HepG2 (cell line): Measurements from ENCODE around the gene CDYL. TPM values are rescaled to one million over a fixed set of nuclear protein-coding genes. Genes with fewer than 3 reads are reported as not detected.
A peak's percentile ranks its signal among the peaks of the same experiment; 100 is the strongest.

Experiments used
- ATAC-seq: fragments of 200-7000 bp; cut with Tn5 transposase; 3 replicates; pipeline ENCODE4 v1.9.1; 2020; ENCODE audit warnings: mild to moderate bottlenecking, moderate library complexity
- BruUV-seq: library from RNA; stranded (reverse); fragments of 400-500 nt; replicated peaks from 2 replicates; lab custom pipeline; 2021; lab: Mats Ljungman, UMichigan
- CTCF ChIA-PET: fragments of 300-600 bp; formaldehyde crosslinking; extraction: SDS; loops from one replicate; lab custom pipeline; 2021; ENCODE audit warnings: low total read pairs, inconsistent platforms, low intra/inter-chr PET ratio; lab: Yijun Ruan, JAX
- POLR2A ChIA-PET: fragments of 350-600 bp; sonication (Branson Sonifier 250); formaldehyde crosslinking; loops from one replicate; lab custom pipeline; 2020; ENCODE audit warnings: antibody characterized with exemption, inconsistent platforms; lab: Yijun Ruan, JAX
- DNase-seq: peaks from one replicate; pipeline ENCODE4 v3.0.0-alpha.2; 2015; ENCODE audit warnings: low spot score
- FAIRE-seq: peaks from 3 replicates; lab custom pipeline; 2011; peaks lifted over from hg19 to GRCh38; lab: Jason Lieb, UNC
- H2AFZ ChIP-seq: one replicate; pipeline ENCODE4 v1.6.1; 2011; ENCODE audit warnings: low read length, inconsistent platforms
- H3K27ac ChIP-seq: fragments of 300-600 bp; 3 replicates; pipeline ENCODE4 v1.8.0; 2011; ENCODE audit warnings: mixed run types, mild to moderate bottlenecking, mixed read lengths, low read length, inconsistent platforms; ENCODE audit not compliant: insufficient read depth; ENCODE audit errors: extremely low read length
- H3K27me3 ChIP-seq, 2 experiments: fragments of 200-600 bp in 1 of 2; 2 replicates in 1 of 2; 3 replicates in 1 of 2; pipeline versions ENCODE4 v1.6.0 to v1.8.0; 2011; ENCODE audit warnings: low read length in 2 of 2, mild to moderate bottlenecking in 2 of 2, moderate library complexity in 2 of 2, inconsistent platforms in 1 of 2; ENCODE audit not compliant: insufficient read depth in 2 of 2, control insufficient read depth in 1 of 2
- H3K36me3 ChIP-seq, 2 experiments: fragments of 200-600 bp in 1 of 2; replicated peaks in 1 of 2; 2 replicates in 1 of 2; 3 replicates in 1 of 2; pipeline versions ENCODE4 v1.5.1 to v1.8.0; 2011; ENCODE audit warnings: low read length in 2 of 2, inconsistent platforms in 1 of 2; ENCODE audit not compliant: insufficient read depth in 2 of 2, control insufficient read depth in 1 of 2
- H3K4me1 ChIP-seq: 2 replicates; pipeline ENCODE4 v1.5.1; 2012; ENCODE audit warnings: low read length, inconsistent platforms; ENCODE audit not compliant: insufficient read depth
- H3K4me2 ChIP-seq: 2 replicates; pipeline ENCODE4 v1.6.0; 2011; ENCODE audit warnings: low read depth, low read length, inconsistent platforms
- H3K4me3 ChIP-seq, 3 experiments: fragments of 200-600 bp in 1 of 3; sonication (generic), shearing (Covaris generic) in 1 of 3; replicated peaks in 1 of 3; 2 replicates each; pipeline ENCODE4 v1.5.1; 2011 to 2016; ENCODE audit warnings: low read length in 3 of 3, inconsistent platforms in 2 of 3, low read depth in 2 of 3, mild to moderate bottlenecking in 2 of 3, control low read depth in 1 of 3, mixed read lengths in 1 of 3; ENCODE audit not compliant: insufficient read depth in 1 of 3
- H3K79me2 ChIP-seq: one replicate; pipeline ENCODE4 v1.6.1; 2011; ENCODE audit warnings: low read length, inconsistent platforms; ENCODE audit not compliant: insufficient read depth
- H3K9ac ChIP-seq: 2 replicates; pipeline ENCODE4 v1.6.0; 2011; ENCODE audit warnings: mild to moderate bottlenecking, low read depth, low read length, inconsistent platforms; ENCODE audit not compliant: insufficient read depth
- H3K9me3 ChIP-seq: 2 replicates; pipeline ENCODE4 v1.5.1; 2012; ENCODE audit warnings: mild to moderate bottlenecking, low read length
- H4K20me1 ChIP-seq: 2 replicates; pipeline ENCODE4 v1.6.0; 2011; ENCODE audit warnings: inconsistent platforms, mild to moderate bottlenecking, low read length, moderate library complexity; ENCODE audit not compliant: insufficient read depth
- CREB3 ChIP-seq: sonication (generic); formaldehyde crosslinking; IDR thresholded peaks from 2 replicates; pipeline ENCODE4 v1.5.0; 2020; ENCODE audit warnings: missing genetic modification reagents
- GTF2F1 ChIP-seq: fragments of 150-350 bp; IDR thresholded peaks from 2 replicates; pipeline ENCODE4 v1.6.1; 2014; ENCODE audit warnings: low read length
- PITX1 ChIP-seq: sonication (generic); formaldehyde crosslinking; IDR thresholded peaks from 2 replicates; pipeline ENCODE4 v1.5.1; 2020; ENCODE audit warnings: mild to moderate bottlenecking, missing genetic modification reagents
- ZNF256 ChIP-seq: sonication (generic); formaldehyde crosslinking; conservative IDR thresholded peaks from 2 replicates; pipeline ENCODE4 v1.4.0; 2020; ENCODE audit warnings: missing genetic modification reagents
- ZNF431 ChIP-seq: sonication (generic); formaldehyde crosslinking; IDR thresholded peaks from 2 replicates; pipeline ENCODE4 v1.9.0; 2022; ENCODE audit warnings: missing genetic modification reagents, low read depth, mild to moderate bottlenecking, borderline replicate concordance
- WGBS: methylation state at CpG from one replicate; pipeline ENCODE4 v1.1.6; 2017; ENCODE audit warnings: low lambda C conversion rate; 5-methylcytosine and 5-hydroxymethylcytosine counted together
- in situ Hi-C: cut with HindIII; loops from 2 replicates; pipeline ENCODE4 v1.10.0; 2017; ENCODE audit warnings: low pct_unique_long_range_greater_than_20kb; ENCODE audit not compliant: extremely low pct_ligation_motif_present
- intact Hi-C: fragments of 100-400 bp; cut with micrococcal nuclease; formaldehyde crosslinking; loops from one replicate; pipeline ENCODE4 v1.10.0; 2022; ENCODE audit not compliant: unreplicated experiment
- polyA plus RNA-seq, 8 experiments: library from polyadenylated mRNA; depleted of rRNA in 3 of 8; stranded (reverse) in 7 of 8; unstranded in 1 of 8; fragments of >200 nt; fragmentation: Illumina TruSeq in 4 of 8; extraction: Trizol in 4 of 8; gene quantifications; 2 replicates each; pipeline versions ENCODE4 v1.2.1 to v1.2.3, GENCODE V29; 2011 to 2016; ENCODE audit warnings: low read depth in 4 of 8, missing spikeins in 1 of 8, mixed read lengths in 1 of 8; ENCODE audit not compliant: insufficient read depth in 1 of 8
- total RNA-seq, 5 experiments: library from RNA; depleted of rRNA; stranded (reverse); fragments of >200 nt; fragmentation: Illumina TruSeq; extraction: Trizol; gene quantifications; 2 replicates each; pipeline ENCODE4 v1.2.3, GENCODE V29; 2016; ENCODE audit warnings: low read depth in 1 of 5
- TF ChIP-seq, protein P1 (sequence below): IDR thresholded peaks from 2 replicates; pipeline ENCODE4 v1.6.1; 2016; ENCODE audit warnings: low read depth

CDYL gene
- total and polyA plus RNA-seq, 2 of the 13 experiments (the other 11 are each of a cell fraction or from before 2014, with no cell fraction given): 22.8 to 105 TPM

- no TSS peak for BruUV-seq
Measured at GRCh38 chr6:4794140-4794707, 18.0 kb downstream of the CDYL start.

DNA sequence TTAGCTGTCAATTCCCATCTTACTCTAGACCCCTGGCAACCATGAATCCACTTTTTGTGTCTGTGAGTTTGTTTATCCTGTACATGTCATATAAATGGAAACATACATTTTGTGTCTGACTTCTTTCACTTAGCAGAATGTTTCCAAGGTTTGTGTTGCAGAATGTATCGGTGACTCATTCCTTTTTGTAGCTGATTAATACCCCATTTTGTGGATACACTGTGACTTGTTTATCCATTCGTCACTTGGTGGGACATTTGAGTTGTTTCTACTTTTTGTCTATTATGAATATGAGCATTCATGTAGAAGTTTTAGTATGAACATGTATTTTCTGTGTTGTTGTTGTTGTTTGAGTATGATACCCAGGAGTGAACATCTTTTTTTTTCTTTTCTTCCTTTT lies 21.4 kb downstream of the CDYL start:
- ChIA-PET CTCF (no interaction called here), POLR2A (no interaction called here)
- H3K9me3 ChIP-seq: no peaks in the 10 kb centered on the region
- H3K36me3 ChIP-seq: no peaks in the 10 kb centered on the region
- ATAC-seq (no peak), DNase-seq (no peak), FAIRE-seq (no peak)
- 95% methylated on average over 2 of the region's 2 CpGs for WGBS
- H4K20me1 ChIP-seq: peaks cover 11% of the 10 kb centered on the region
- H3K79me2 ChIP-seq: peaks cover 89% of the 10 kb centered on the region
- H3K27ac ChIP-seq: no peak overlapping the region
- intact Hi-C loops: no loop called here
- no peak for TF ChIP-seq GTF2F1
- TF ChIP-seq ZNF431: no peak
- no peak for TF ChIP-seq ZNF256 (CRISPR knock-in tag)
- TF ChIP-seq CREB3 (CRISPR knock-in tag): no peak
- no peaks in the 10 kb centered on the region for H3K27me3 ChIP-seq
- no peak overlapping the region for H3K4me3 ChIP-seq
- no peak overlapping the region for H3K4me2 ChIP-seq
- no TSS peak for BruUV-seq
- H3K9ac ChIP-seq: no peak overlapping the region
- H2AFZ ChIP-seq: no peak overlapping the region
- H3K4me1 ChIP-seq: peaks cover 28% of the 10 kb centered on the region
- in situ Hi-C loops: no loop called here

More at GRCh38 chr6:4794140-4794707, 18.0 kb downstream of the CDYL start:
- Histone ChIP-seq H4K20me1 (peaks cover 10% of the 10 kb centered on the region), H3K36me3 (no peaks in the 10 kb centered on the region), H3K9ac (no peak overlapping the region), H3K79me2 (peaks cover 82% of the 10 kb centered on the region), H3K9me3 (no peaks in the 10 kb centered on the region), H2AFZ (no peak overlapping the region), H3K4me3 (no peak overlapping the region), H3K4me2 (0 out of 2 replicates have a peak overlapping the region, but pooled peaks have one; percentile 8), H3K27me3 (no peaks in the 10 kb centered on the region), H3K27ac (no peak overlapping the region), H3K4me1 (peaks cover 18% of the 10 kb centered on the region)
- WGBS: 75% methylated on average over 15 of the region's 15 CpGs
- in situ Hi-C loops (no loop called here), intact Hi-C loops (no loop called here)
- peak; percentile 56 for ATAC-seq
- ChIA-PET POLR2A (no interaction called here), CTCF (no interaction called here)
- TF ChIP-seq, protein P1, sequence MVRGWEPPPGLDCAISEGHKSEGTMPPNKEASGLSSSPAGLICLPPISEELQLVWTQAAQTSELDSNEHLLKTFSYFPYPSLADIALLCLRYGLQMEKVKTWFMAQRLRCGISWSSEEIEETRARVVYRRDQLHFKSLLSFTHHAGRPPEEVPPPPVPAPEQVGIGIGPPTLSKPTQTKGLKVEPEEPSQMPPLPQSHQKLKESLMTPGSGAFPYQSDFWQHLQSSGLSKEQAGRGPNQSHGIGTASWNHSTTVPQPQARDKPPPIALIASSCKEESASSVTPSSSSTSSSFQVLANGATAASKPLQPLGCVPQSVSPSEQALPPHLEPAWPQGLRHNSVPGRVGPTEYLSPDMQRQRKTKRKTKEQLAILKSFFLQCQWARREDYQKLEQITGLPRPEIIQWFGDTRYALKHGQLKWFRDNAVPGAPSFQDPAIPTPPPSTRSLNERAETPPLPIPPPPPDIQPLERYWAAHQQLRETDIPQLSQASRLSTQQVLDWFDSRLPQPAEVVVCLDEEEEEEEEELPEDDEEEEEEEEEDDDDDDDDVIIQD: peak; percentile 61; the same call in 1 of the 2 replicates
- no peak for TF ChIP-seq PITX1
- no peak for DNase-seq
- FAIRE-seq: no peak
